GM19351 (cell line): ENCODE data around the gene ADAM29.
"Not testable (repeated sequence)": the region's sequence is repeated elsewhere in the genome, so short reads cannot be mapped to it uniquely, and the experiment has no call there.

Source experiments
- ATAC-seq: cut with Tn5 transposase; IDR thresholded peaks from one replicate; pipeline ENCODE4 v1.9.1; 2021; ENCODE audit warnings: mild to moderate bottlenecking, moderate library complexity; ENCODE audit not compliant: unreplicated experiment

Gene ADAM29

DNA sequence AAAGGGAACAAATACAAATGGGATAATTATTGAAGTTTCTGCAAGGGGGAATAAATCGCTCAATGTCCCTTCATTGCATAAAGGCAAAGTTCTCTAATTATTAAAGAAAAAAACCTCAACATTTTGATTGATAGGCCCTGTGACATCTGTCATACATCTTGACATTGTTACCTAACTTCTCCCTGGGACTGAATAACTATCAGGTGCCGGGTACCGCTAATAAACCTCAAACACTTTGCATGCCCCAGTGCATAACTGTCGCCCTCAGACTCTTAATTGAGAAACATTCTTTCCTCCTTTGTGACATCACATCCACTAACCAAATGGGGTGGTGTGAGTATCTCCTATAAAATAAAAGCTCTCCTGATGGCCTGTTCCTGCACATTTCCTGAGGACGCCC, at the start of gene ADAM29:
Gene ADAM29, plus strand, starts transcription at position 301 of the 400 bp plus-strand sequence. CDS start 57,168 bp downstream, outside the sequence.
- ATAC-seq: no peak

DNA sequence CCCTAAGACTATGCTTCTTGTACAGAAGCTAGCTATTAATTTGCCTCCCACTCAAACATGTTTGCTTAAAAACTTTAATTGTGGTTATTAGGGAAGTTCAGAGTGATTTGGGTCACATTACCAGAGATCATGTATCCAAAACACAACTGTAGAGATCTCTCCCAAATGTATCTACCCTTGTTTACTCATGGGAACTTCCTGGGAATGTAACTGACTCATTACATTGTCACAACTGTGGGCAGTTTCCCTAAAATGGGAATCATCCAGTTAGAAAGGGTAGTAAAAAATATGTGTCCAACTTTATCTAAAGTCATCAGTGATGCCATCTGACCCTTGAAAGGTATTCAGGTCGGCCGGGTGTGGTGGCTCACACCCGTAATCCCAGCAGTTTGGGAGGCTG, 48.8 kb upstream of the ADAM29 start:
- ATAC-seq: no peak

DNA sequence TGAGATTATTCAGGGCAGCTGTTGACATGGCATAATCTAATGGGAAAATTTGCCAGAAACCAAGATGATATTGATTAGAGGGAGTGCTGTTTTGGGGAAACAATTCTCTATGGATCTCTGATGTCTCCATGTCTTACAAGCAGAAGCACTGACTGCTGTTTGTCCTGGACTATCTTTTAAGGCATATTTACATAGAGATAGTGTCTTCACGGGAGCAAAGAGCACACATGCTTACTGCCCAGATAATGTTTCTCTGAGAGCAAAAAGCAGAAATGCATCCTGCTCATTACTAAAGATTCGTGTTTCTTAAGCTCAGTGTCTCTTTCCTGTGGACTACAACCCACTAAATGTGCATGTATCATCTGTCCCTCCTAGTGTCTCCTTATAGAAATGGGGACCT, 47.8 kb upstream of the ADAM29 start:
- ATAC-seq: no peak

DNA sequence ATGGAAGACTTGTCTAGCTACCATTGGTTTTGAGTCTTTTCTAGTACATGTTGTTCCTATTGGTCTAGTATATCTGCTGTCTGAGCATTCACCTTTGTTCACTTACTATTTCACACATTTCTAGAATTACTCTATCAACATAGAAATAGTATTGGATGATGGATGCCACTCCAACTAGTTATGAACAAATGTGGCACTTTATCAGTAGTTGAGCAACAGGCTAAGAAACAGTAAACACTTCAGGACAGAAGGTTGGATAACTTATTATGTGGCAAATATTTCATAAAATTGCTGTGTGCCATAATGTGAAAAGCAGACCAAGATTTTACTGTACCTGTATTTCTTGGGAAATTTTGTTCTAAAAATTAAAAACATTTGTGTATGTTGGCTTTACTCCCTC, 46.8 kb upstream of the ADAM29 start:
- ATAC-seq: no peak

DNA sequence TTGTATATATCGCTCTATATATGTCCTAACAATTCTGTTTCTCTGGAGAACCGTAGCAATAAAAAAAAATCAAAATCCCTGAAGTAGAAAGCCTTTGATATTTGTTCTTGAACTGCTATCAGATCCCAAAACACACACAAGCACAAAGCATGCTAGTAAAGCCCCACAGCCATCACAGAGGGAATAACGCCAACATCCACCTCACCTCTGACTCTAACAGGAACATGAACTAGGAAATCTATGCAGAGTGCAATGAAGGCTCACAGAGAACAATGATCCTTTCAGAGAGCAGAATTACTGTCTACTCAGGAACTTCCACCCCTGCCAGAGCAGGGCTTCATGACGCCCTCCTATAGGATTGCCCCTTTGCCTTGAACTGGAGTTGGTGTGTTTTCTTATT, 45.0 kb upstream of the ADAM29 start:
- not testable (repeated sequence) for ATAC-seq

DNA sequence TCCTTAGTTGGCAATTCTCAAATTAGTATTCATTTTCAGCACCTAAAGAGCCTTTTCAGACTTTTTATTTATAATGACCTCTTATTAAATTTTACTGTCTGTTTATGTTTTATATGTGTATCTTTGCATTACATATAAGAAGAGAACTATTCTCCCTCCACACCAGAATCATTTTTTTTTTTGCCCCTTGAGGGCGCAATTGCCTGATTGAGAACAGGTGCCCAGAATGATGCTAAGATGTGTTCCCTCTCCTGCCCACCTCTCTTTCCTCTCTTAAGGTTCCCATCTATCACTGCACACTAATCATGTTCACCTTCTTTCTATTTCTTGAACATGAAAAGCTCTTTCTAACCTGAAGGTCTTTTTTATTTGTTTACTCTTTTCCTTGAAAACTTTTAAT, 44.2 kb upstream of the ADAM29 start:
- ATAC-seq: peak; percentile 81

DNA sequence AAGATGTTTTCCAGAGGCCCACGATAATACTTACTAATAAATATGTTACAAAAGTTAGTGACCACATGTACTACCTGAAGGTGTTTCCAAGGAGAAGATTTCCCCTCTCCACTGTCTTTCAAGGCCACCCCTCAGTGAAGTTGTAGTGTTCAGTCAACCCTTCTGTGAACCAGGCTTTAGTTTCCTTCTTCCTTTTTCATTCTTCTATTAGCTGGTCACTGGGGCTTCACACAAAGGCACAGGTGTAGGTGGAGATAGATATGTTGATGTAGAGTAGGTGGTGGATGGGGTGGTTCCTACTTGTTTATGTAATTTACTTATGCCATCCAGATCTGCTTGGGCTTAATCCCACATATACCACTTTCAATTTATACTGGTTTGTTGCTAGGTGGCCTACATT, 43.3 kb upstream of the ADAM29 start:
- ATAC-seq: no peak

DNA sequence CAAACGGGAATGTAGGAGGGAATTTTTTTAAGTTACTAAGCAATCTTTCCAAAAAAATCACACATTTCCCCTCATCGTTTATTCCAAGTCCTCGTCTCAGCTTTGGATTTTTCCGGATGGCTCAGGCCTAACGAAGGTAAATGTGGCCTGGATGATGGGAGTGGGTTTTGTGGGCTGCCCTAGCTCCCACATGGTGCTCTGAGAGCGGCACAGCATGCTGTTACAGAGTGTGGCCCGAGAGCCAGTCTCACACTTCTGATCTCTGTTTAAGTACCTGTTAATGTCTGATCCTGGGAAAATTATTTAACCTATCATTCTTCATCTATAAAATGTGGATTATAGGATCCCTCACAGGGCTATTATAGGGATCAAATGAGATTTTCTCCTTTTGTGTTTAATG, 38.2 kb upstream of the ADAM29 start:
- ATAC-seq: no peak

DNA sequence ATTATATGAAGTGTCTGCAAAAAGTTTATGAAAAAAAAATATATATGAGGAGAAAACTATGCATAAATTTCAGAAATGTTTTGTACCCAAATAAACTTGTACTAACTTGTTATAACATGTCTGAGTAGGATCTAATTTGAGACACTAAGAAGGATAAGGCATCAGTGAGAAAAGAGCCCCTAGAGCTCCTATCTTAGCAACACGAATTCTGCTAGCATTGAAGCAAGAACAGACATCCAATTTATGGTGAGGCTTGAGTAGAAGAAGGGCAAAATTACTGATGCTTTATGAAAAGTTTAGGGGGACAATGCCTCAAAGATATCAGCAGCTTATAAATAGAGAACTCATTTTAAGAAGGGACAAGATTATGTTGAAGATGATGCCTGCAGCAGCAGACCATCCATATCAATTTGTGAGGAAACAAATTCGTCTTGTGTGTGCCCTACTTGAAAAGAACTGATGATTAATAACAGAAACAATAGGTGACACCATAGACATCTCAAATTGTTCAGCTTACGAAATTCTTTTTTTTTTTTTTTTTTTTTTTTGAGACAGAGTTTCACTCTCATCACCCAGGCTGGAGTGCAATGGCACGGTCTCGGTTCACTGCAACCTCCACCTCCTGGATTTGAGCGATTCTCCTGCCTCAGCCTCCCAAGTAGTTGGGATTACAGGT, 35.7 kb upstream of the ADAM29 start:
- ATAC-seq: peak; percentile 80

DNA sequence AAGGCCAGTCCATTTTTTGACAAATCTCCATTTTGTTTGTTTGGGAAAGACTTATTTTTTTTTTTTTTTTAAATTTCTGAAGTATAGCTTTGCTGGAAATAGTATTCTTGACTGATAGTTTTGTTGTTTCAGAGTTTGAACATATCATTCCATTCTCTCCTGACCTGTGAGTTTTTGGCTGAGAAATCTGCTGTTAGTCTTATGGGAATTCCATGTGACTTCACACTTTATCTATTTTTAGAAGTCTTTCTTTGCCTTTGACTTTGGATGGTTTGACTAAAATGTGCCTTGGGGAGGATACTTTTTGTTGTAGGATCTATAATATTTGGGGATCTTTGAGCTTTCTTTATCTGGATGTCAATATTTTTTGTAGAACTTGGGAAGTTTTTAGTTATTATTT, 10.7 kb upstream of the ADAM29 start:
- no peak for ATAC-seq

DNA sequence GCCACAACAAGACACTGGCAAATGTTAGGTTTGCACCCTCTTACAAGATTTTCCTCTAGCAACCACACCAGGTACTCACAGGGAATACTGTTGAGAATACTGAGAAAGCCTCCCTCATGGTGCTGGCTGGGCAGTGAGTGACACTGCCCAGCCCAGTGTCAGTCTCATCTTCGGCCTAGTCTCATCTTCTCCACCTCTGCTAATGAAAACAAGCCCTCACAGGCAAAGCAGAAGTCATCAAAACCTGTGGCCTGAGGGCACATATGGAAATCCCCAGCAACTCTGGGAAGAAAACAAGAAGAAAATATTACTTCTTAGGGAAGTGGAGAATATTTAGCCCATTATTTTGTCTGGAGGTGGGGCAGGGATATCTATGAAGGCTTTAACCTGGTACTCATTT, 7.9 kb upstream of the ADAM29 start:
- ATAC-seq: peak; percentile 75

DNA sequence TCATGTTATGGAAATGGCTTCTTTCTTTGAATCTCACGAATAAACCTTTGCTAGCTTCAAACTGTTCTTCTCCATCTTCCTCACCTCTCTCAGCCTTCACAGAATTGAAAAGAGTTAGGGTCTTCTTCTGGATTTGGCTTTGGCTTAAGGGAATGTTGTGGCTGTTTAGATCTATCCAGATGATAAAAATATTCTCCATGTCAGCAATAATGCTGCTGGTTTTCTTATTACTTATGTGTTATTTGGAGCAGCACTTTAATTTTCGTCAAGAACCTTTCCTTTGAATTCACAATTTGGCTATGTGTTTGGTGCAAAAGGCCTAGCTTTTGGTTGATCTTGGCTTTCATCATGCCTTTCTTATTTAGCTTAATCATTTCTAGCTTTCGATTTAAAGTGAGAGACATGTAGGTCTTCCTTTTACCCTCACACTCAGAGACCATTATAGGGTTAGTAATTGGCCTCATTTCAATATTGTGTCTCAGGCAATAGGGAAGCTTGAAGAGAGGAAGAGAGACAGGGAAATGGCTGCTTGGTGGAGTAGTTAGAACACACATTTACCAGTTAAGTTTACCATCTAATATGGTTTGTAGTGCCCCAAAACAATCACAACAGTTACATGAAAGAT, 5.1 kb upstream of the ADAM29 start:
- no peak for ATAC-seq

DNA sequence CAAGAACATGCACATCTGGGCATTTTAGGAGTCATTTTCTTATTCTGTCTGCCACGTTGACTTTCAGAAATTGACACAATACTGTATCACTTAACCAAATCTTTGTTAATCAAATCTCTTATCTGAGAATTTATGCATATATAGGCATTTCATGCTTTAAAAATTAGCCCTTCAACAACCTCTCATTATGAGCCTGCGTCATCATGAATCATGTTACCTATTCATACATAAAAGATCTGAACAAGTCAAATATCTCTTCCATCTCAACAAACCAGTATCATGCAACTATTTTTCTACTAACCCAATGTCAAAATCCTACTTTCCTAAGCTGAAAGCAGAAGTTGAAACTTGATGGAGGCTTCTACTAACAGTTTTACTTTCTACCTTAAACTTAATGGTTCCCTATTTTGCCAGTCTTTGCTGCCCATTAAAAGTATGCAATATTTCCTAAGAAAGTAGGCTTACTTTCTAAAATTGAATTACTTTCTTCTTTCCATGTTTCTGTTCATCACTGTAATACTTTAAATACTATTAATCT, 1.8 kb downstream of the ADAM29 start:
- ATAC-seq: no peak

DNA sequence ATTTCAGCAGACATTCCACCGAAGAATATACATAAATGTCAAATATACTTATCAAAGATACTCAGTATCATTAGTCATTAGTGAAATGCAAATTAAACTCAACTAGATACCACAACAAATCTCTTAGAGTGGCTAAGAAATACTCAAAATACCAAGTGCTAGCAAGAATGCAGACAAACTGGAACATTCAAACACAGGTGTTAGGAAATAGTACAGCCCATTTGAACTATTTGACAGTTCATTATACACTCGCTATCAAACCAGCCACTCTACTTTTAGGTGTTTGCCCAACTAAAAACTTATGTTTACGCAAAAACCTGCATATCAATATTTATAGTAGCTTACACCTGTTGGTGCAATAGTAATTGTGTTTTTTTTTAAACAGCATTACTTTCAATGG, 8.8 kb downstream of the ADAM29 start:
- ATAC-seq: peak; percentile 5

DNA sequence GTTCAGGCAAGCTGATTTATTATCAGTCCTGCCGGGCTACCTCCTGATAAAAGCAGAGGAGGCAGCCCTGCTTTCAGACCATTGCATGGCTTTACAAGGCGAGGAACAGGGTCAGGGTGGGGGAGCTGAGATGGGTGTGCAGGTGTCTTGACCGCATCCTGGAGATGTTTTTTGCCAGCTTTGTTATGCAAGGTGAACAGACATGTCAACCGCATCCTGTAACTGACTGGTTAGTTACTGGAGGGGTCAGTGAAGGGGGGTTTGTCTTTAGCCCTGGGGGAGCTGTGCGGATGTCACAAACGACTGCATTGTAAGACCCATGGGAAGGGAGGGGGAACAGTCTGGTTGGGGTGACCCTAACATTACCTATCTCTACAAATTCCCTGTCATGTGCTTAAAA, 10.0 kb downstream of the ADAM29 start:
- peak; percentile 67 for ATAC-seq

DNA sequence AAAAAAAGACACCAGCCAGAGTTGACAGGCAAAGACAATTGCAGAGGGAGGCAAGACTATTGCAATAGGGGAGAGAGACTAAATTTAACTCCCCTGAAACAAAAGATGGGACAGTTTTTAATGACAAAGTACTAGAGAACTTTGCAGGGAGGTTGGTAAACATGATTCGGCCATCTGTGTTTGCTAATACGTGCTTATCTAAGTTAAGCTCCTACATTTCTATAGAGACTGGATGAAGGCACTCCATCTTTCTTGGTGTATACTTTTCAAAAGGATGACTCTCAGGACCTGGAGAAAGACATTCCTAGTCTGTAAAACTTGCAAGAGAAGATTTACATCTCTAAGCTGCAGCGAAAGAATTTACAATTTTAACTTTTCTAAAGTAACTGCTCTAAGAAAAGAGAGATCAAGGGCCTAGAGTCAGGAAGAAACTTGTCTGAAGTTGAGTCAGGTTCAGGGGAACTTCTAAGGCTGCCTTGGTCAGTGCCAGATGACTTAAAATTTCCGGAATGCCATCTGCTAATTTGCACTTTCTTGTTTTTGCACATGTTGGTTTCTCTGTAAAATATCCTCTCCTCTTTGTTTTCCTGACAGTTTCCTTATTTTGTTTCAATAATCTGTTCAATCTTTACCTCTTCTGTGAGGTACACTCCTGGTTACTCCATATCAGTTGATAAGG, 10.6 kb downstream of the ADAM29 start:
- peak; percentile 13 for ATAC-seq

DNA sequence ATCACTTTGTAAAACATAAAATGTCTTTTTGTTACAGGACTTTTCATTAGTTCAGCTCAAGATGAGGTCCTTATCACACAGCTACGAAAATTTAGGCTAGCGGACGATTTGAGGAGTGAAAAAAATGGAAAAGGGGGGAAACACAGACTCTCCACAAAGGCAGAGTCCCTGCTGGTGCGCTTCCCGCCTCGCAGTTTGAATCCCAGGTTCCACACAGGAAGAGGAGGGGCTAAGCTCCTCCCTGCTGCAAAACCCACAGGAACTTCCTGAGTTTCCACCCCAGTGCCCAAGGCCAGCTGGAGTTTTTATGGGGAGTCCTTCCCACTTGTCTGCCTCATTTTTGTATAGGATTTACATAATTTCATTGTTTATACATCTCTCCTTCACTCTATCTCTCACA, 11.2 kb downstream of the ADAM29 start:
- no peak for ATAC-seq

DNA sequence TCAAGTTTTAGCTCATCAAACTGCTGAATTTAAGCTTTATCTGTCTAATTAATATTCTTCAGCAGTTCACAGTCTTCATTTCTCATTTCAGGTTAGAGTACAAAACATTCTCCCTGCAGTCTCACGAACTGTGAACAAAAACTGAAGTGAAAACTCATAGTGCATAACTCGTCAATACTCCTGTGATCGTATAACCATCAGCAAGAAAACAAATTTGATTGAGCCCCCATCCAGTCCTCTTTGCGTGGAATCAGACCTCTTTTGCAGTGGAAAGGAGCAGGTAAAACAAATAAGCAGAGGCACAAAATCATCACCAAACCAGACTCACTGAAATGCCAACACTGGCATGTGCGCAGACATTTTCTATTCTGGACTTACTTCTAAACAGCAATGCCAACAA, 12.7 kb downstream of the ADAM29 start:
- peak; percentile 29 for ATAC-seq

DNA sequence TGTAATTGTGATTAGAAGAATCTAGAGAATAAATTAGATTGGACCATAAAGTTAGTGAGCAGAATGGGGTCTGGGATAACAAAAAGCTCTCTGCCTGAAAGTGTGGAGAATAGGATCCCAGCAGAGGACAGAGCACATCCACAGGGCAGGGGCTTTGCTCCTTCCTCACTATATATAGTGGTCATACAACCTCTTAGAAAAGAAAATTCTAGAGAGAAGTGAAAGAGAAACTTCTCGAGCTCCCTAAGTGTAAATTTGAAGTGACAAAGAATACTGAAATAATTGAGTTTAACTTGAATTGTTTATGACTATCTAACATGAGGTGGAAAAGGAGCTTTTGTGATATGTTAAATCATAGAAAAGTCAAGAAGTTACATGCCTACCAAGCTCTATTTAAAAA, 14.9 kb downstream of the ADAM29 start:
- peak; percentile 21 for ATAC-seq

DNA sequence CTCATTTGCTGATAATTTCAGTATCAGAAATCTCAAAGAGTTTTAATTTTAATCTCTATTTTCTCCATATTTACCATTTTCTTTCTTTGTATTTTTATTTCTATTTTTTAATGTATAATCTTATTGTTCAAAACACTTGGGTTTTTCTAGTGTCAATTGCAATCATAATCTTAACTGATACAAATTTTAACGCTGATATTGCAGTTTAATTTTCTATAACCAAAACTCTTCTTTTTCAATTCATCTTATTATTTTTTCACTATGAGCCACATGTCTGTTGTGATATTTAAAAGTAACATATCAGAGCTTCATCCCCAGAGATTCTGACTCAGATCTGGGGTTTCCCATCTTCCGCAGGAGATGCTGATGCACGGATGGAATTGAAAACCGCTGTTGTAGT, 16.2 kb downstream of the ADAM29 start:
- no peak for ATAC-seq

DNA sequence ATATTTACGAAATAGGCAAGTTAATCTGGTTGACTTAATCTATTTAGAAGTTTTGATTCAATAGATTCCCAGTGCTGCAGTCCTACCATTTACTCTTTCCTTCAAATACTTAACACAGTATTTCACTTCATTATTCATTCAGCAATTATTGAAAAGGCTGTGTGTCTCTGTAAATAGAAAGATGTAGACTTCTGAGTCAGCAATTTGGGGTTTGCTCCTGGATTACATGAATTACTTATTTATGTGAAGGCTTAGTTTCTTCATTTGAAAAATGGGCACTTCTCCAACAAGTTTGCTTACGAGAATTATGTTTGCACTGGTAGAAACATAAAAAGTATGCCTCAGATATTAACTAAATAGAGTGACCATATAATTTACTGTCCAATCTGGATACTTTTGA, 17.4 kb downstream of the ADAM29 start:
- ATAC-seq: no peak

DNA sequence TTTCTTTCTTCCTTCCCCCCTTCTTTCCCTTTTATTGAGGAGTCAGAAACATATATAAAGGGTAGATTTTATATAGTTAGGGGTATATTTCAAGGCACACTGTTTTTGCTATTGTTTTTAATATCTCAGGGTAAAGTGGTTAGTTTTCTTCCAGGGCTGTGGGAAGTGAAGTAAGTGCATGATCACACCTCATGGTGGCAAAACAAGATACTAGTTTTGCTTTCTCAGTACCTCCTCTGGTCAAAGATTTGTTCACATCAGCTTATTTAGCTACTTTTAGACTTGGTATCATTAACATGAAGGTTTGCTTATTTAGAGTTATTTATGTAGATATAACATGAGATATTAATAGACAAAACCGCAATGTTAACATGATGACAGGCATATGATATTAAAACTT, 21.8 kb downstream of the ADAM29 start:
- peak; percentile 68 for ATAC-seq
